ENCODE data around the gene ZNF81. TPM values are rescaled to one million over a fixed set of nuclear protein-coding genes. Genes with fewer than 3 reads are reported as not detected.
"Not testable (repeated sequence)": the region's sequence is repeated elsewhere in the genome, so short reads cannot be mapped to it uniquely, and the experiment has no call there.

The ZNF81 gene
- polyA plus RNA-seq, 1 donor from 2014 or later = 7.0 TPM

- H2AFZ ChIP-seq (ENCODE audit: low read depth, low read length) = no peak overlapping the region
- H3K4me3 ChIP-seq (ENCODE audit: low read length) = no peak overlapping the region
- TF ChIP-seq RAD21 (conservative IDR thresholded peaks at IDR 0.05) (no peak), CTCF (IDR thresholded peaks at IDR 0.05; ENCODE audit: poor library complexity, severe bottlenecking) (no peak), EP300 (conservative IDR thresholded peaks at IDR 0.05; ENCODE audit: poor library complexity, severe bottlenecking) (no peak), MXI1 (conservative IDR thresholded peaks at IDR 0.05; ENCODE audit: poor library complexity, severe bottlenecking) (no peak), SMC3 (conservative IDR thresholded peaks at IDR 0.05; ENCODE audit: poor library complexity) (no peak), TAF1 (IDR thresholded peaks at IDR 0.05; ENCODE audit: low read depth) (no peak), EZH2 (IDR thresholded peaks at IDR 0.05; ENCODE audit: borderline replicate concordance, insufficient read depth, low read length, poor library complexity, severe bottlenecking) (no peak), REST (IDR thresholded peaks at IDR 0.05; ENCODE audit: borderline replicate concordance) (no peak), POLR2AphosphoS5 (IDR thresholded peaks at IDR 0.05) (no peak)
- H3K27ac ChIP-seq (ENCODE audit: low read length) = no peak overlapping the region
- no peaks in the 10 kb centered on the region for H3K79me2 ChIP-seq (replicated peaks; ENCODE audit: insufficient read depth, low read length)
- H3F3A ChIP-seq (ENCODE audit: insufficient read depth, low read length, poor library complexity, severe bottlenecking) = no peaks in the 10 kb centered on the region
- H3K36me3 ChIP-seq (ENCODE audit: insufficient read depth, low read length) = no peaks in the 10 kb centered on the region
- no peak overlapping the region for H3K9ac ChIP-seq (ENCODE audit: low read length)
- H3K9me3 ChIP-seq (ENCODE audit: low read length) = no peaks in the 10 kb centered on the region
- no peaks in the 10 kb centered on the region for H4K20me1 ChIP-seq (ENCODE audit: insufficient read depth)
- no peaks in the 10 kb centered on the region for H3K9me2 ChIP-seq (ENCODE audit: insufficient read depth, low read length)
- H3K4me2 ChIP-seq (ENCODE audit: low read length) = no peak overlapping the region
- H3K27me3 ChIP-seq (ENCODE audit: insufficient read depth, low read depth, low read length) = no peaks in the 10 kb centered on the region
Measured at GRCh38 chrX:47918274-47918673, 81.6 kb downstream of the ZNF81 start.

GRCh38 chrX:47927212-47927611 is 90.5 kb downstream of the ZNF81 start:
- Histone ChIP-seq H3K9me2 (ENCODE audit: insufficient read depth, low read length) (no peaks in the 10 kb centered on the region), H3K4me3 (ENCODE audit: low read length) (no peak overlapping the region)
- TF ChIP-seq TAF1 (IDR thresholded peaks at IDR 0.05; ENCODE audit: low read depth) (no peak), REST (IDR thresholded peaks at IDR 0.05; ENCODE audit: borderline replicate concordance) (no peak), EZH2 (IDR thresholded peaks at IDR 0.05; ENCODE audit: borderline replicate concordance, insufficient read depth, low read length, poor library complexity, severe bottlenecking) (no peak), RAD21 (conservative IDR thresholded peaks at IDR 0.05) (no peak), EP300 (conservative IDR thresholded peaks at IDR 0.05; ENCODE audit: poor library complexity, severe bottlenecking) (no peak), CTCF (IDR thresholded peaks at IDR 0.05; ENCODE audit: poor library complexity, severe bottlenecking) (no peak), SMC3 (conservative IDR thresholded peaks at IDR 0.05; ENCODE audit: poor library complexity) (no peak), MXI1 (conservative IDR thresholded peaks at IDR 0.05; ENCODE audit: poor library complexity, severe bottlenecking) (no peak), POLR2AphosphoS5 (IDR thresholded peaks at IDR 0.05) (no peak)

GRCh38 chrX:47931970-47932369 is 95.3 kb downstream of the ZNF81 start:
- not testable (repeated sequence) for H3K27ac ChIP-seq (ENCODE audit: low read length); H3K9ac ChIP-seq (ENCODE audit: low read length); H3K4me3 ChIP-seq (ENCODE audit: low read length); H3K27me3 ChIP-seq (ENCODE audit: insufficient read depth, low read depth, low read length); H3F3A ChIP-seq (ENCODE audit: insufficient read depth, low read length, poor library complexity, severe bottlenecking); H3K79me2 ChIP-seq (replicated peaks; ENCODE audit: insufficient read depth, low read length); H3K9me3 ChIP-seq (ENCODE audit: low read length); H3K9me2 ChIP-seq (ENCODE audit: insufficient read depth, low read length); H3K36me3 ChIP-seq (ENCODE audit: insufficient read depth, low read length); H3K4me2 ChIP-seq (ENCODE audit: low read length); H2AFZ ChIP-seq (ENCODE audit: low read depth, low read length); H4K20me1 ChIP-seq (ENCODE audit: insufficient read depth)

More at GRCh38 chrX:47927212-47927611, 90.5 kb downstream of the ZNF81 start:
- Histone ChIP-seq H3K27me3 (ENCODE audit: insufficient read depth, low read depth, low read length) (no peaks in the 10 kb centered on the region), H3K4me2 (ENCODE audit: low read length) (no peak overlapping the region), H3K36me3 (ENCODE audit: insufficient read depth, low read length) (no peaks in the 10 kb centered on the region), H3K79me2 (replicated peaks; ENCODE audit: insufficient read depth, low read length) (no peaks in the 10 kb centered on the region), H3F3A (ENCODE audit: insufficient read depth, low read length, poor library complexity, severe bottlenecking) (no peaks in the 10 kb centered on the region), H2AFZ (ENCODE audit: low read depth, low read length) (no peak overlapping the region), H3K9me3 (ENCODE audit: low read length) (no peaks in the 10 kb centered on the region), H3K27ac (ENCODE audit: low read length) (no peak overlapping the region), H4K20me1 (ENCODE audit: insufficient read depth) (no peaks in the 10 kb centered on the region), H3K9ac (ENCODE audit: low read length) (no peak overlapping the region)
